Neural cell (in vitro differentiated cells): ENCODE measurements around the gene COL6A2. TPM values are rescaled to one million over a fixed set of nuclear protein-coding genes. Genes with fewer than 3 reads are reported as not detected.

Experiments used
- H2AFZ ChIP-seq: fragments of 200-600, 300-800 bp; sonication (generic), shearing (Covaris generic); 2 replicates; pipeline ENCODE4 v1.6.0; 2014; ENCODE audit warnings: low read depth, mild to moderate bottlenecking, antibody characterized with exemption, low read length, moderate library complexity
- H3F3A ChIP-seq: fragments of 200-600 bp; shearing (Covaris generic); 2 replicates; pipeline ENCODE4 v1.6.1; 2016; ENCODE audit warnings: mild to moderate bottlenecking, moderate library complexity, mixed read lengths, antibody characterized with exemption, low read length; ENCODE audit not compliant: insufficient read depth, poor library complexity, severe bottlenecking
- H3K27ac ChIP-seq: fragments of 200-600, 300-800 bp; sonication (generic), shearing (Covaris generic); 2 replicates; pipeline ENCODE4 v1.5.1; 2014; ENCODE audit warnings: mild to moderate bottlenecking, low read length, moderate library complexity
- H3K27me3 ChIP-seq: fragments of 300-800, 200-600 bp; sonication (generic), shearing (Covaris generic); 2 replicates; pipeline ENCODE4 v1.6.0; 2014; ENCODE audit warnings: mild to moderate bottlenecking, low read depth, low read length, moderate library complexity; ENCODE audit not compliant: insufficient read depth
- H3K36me3 ChIP-seq: fragments of 300-800, 200-600 bp; sonication (generic), shearing (Covaris generic); 2 replicates; pipeline ENCODE4 v1.5.1; 2014; ENCODE audit warnings: mild to moderate bottlenecking, antibody characterized with exemption, low read length, moderate library complexity; ENCODE audit not compliant: insufficient read depth
- H3K4me2 ChIP-seq: fragments of 300-800, 200-600 bp; sonication (generic), shearing (Covaris generic); 2 replicates; pipeline ENCODE4 v1.6.0; 2014; ENCODE audit warnings: mild to moderate bottlenecking, low read length
- H3K4me3 ChIP-seq: fragments of 300-800, 200-600 bp; sonication (generic), shearing (Covaris generic); 2 replicates; pipeline ENCODE4 v1.5.1; 2014; ENCODE audit warnings: mild to moderate bottlenecking, low read length, moderate library complexity
- H3K79me2 ChIP-seq: fragments of 200-600 bp; shearing (Covaris generic); replicated peaks from 2 replicates; pipeline ENCODE4 v1.6.0; 2014; ENCODE audit warnings: mild to moderate bottlenecking, low read length, moderate library complexity; ENCODE audit not compliant: insufficient read depth
- H3K9ac ChIP-seq: fragments of 300-800, 200-600 bp; sonication (generic), shearing (Covaris generic); 2 replicates; pipeline ENCODE4 v1.6.1; 2016; ENCODE audit warnings: mild to moderate bottlenecking, low read length, mixed read lengths
- H3K9me2 ChIP-seq: fragments of 200-600 bp; shearing (Covaris generic); 2 replicates; pipeline ENCODE4 v1.6.1; 2016; ENCODE audit warnings: mild to moderate bottlenecking, low read length, mixed read lengths; ENCODE audit not compliant: insufficient read depth
- H3K9me3 ChIP-seq: fragments of 200-600, 300-800 bp; sonication (generic), shearing (Covaris generic); 2 replicates; pipeline ENCODE4 v1.6.1; 2016; ENCODE audit warnings: mild to moderate bottlenecking, mixed run types, low read length, moderate library complexity, mixed read lengths
- H4K20me1 ChIP-seq: fragments of 200-600 bp; shearing (Covaris generic); 2 replicates; pipeline ENCODE4 v1.6.1; 2016; ENCODE audit warnings: mild to moderate bottlenecking, mixed run types; ENCODE audit not compliant: insufficient read depth
- CTCF ChIP-seq: fragments of 450-650 bp; IDR thresholded peaks from 2 replicates; pipeline ENCODE4 v1.5.1; 2014; ENCODE audit warnings: antibody characterized with exemption, mild to moderate bottlenecking, moderate library complexity; ENCODE audit not compliant: poor library complexity, severe bottlenecking
- EP300 ChIP-seq: fragments of 450-650 bp; conservative IDR thresholded peaks from 2 replicates; pipeline ENCODE4 v1.6.1; 2014; ENCODE audit warnings: antibody characterized with exemption, mild to moderate bottlenecking, moderate library complexity; ENCODE audit not compliant: poor library complexity, severe bottlenecking
- EZH2 ChIP-seq: fragments of 200-600, 300-800 bp; shearing (Covaris generic), sonication (generic); IDR thresholded peaks from 2 replicates; pipeline ENCODE4 v1.6.1; 2014; ENCODE audit warnings: antibody characterized with exemption, low read length, borderline replicate concordance, mild to moderate bottlenecking; ENCODE audit not compliant: insufficient read depth, poor library complexity, severe bottlenecking
- MXI1 ChIP-seq: fragments of 450-650 bp; conservative IDR thresholded peaks from 2 replicates; pipeline ENCODE4 v1.6.1; 2014; ENCODE audit warnings: antibody characterized with exemption, mild to moderate bottlenecking; ENCODE audit not compliant: poor library complexity, severe bottlenecking
- POLR2AphosphoS5 ChIP-seq: IDR thresholded peaks from 2 replicates; pipeline ENCODE4 v1.6.1; 2012
- RAD21 ChIP-seq: fragments of 450-650 bp; conservative IDR thresholded peaks from 2 replicates; pipeline ENCODE4 v1.6.1; 2014; ENCODE audit warnings: antibody characterized with exemption, mild to moderate bottlenecking, moderate library complexity
- REST ChIP-seq: IDR thresholded peaks from 2 replicates; pipeline ENCODE4 v1.6.1; 2012; ENCODE audit warnings: borderline replicate concordance
- SMC3 ChIP-seq: fragments of 450-650 bp; conservative IDR thresholded peaks from 2 replicates; pipeline ENCODE4 v1.6.1; 2014; ENCODE audit warnings: antibody characterized with exemption, mild to moderate bottlenecking, moderate library complexity; ENCODE audit not compliant: poor library complexity
- TAF1 ChIP-seq: IDR thresholded peaks from 2 replicates; pipeline ENCODE4 v1.6.1; 2012; ENCODE audit warnings: low read depth
- polyA plus RNA-seq: library from polyadenylated mRNA; depleted of rRNA; stranded (reverse); fragments of >200 nt; gene quantifications from 2 replicates; pipeline ENCODE4 v1.2.3, GENCODE V29; 2014

The COL6A2 gene
- polyA plus RNA-seq, 1 donor from 2014 or later, result not detected

GRCh38 chr21:46119144-46119636 is 21.3 kb downstream of the COL6A2 start:
- no peak overlapping the region for H3K4me2 ChIP-seq
- H3K9me3 ChIP-seq, result no peaks in the 10 kb centered on the region
- H3K27ac ChIP-seq, result no peak overlapping the region
- no peak overlapping the region for H3K9ac ChIP-seq
- H3K36me3 ChIP-seq, result no peaks in the 10 kb centered on the region
- no peaks in the 10 kb centered on the region for H4K20me1 ChIP-seq
- no peaks in the 10 kb centered on the region for H3K27me3 ChIP-seq
- no peak overlapping the region for H2AFZ ChIP-seq
- no peaks in the 10 kb centered on the region for H3F3A ChIP-seq
- TF ChIP-seq SMC3 (no peak), EZH2 (no peak), MXI1 (no peak)
- no peak overlapping the region for H3K4me3 ChIP-seq
- no peaks in the 10 kb centered on the region for H3K79me2 ChIP-seq
- H3K9me2 ChIP-seq, result no peaks in the 10 kb centered on the region

GRCh38 chr21:46119637-46120271 is 21.8 kb downstream of the COL6A2 start:
- Histone ChIP-seq H3K9ac (no peak overlapping the region), H3K9me2 (no peaks in the 10 kb centered on the region), H3K79me2 (no peaks in the 10 kb centered on the region), H3K36me3 (no peaks in the 10 kb centered on the region), H3K27ac (no peak overlapping the region), H4K20me1 (no peaks in the 10 kb centered on the region), H3K4me2 (no peak overlapping the region), H3K27me3 (no peaks in the 10 kb centered on the region), H3F3A (no peaks in the 10 kb centered on the region), H3K4me3 (no peak overlapping the region), H3K9me3 (no peaks in the 10 kb centered on the region), H2AFZ (no peak overlapping the region)
- TF ChIP-seq SMC3 (no peak), EP300 (no peak), EZH2 (no peak), MXI1 (no peak)

- Histone ChIP-seq H3K79me2 (no peaks in the 10 kb centered on the region), H3K9ac (no peak overlapping the region), H3K4me2 (no peak overlapping the region), H3F3A (no peaks in the 10 kb centered on the region), H3K27me3 (no peaks in the 10 kb centered on the region), H3K9me3 (no peaks in the 10 kb centered on the region), H4K20me1 (no peaks in the 10 kb centered on the region), H3K27ac (no peak overlapping the region), H3K36me3 (no peaks in the 10 kb centered on the region), H2AFZ (no peak overlapping the region), H3K4me3 (no peak overlapping the region), H3K9me2 (no peaks in the 10 kb centered on the region)
- no peak for TF ChIP-seq EP300
- TF ChIP-seq MXI1, result no peak
- no peak for TF ChIP-seq POLR2AphosphoS5
- no peak for TF ChIP-seq CTCF
- no peak for TF ChIP-seq RAD21
- no peak for TF ChIP-seq SMC3
- no peak for TF ChIP-seq TAF1
- TF ChIP-seq EZH2, result no peak
- TF ChIP-seq REST, result no peak
Observed at GRCh38 chr21:46120301-46121285, 22.7 kb downstream of the COL6A2 start.
